ENCODE measurements around the gene COL23A1. TPM values are rescaled to one million over a fixed set of nuclear protein-coding genes. Genes with fewer than 3 reads are reported as not detected.

Gene COL23A1
- total and polyA plus RNA-seq, 2 experiments from 2014 or later, result 4.8 to 8.2 TPM

- Histone ChIP-seq H3F3A (replicated peaks; ENCODE audit: low read depth) (no peaks in the 10 kb centered on the region), H2AFZ (no peak overlapping the region), H4K20me1 (replicated peaks; ENCODE audit: insufficient read depth) (no peaks in the 10 kb centered on the region), H3K79me2 (replicated peaks; ENCODE audit: insufficient read depth) (no peaks in the 10 kb centered on the region), H3K27me3 (ENCODE audit: insufficient read depth) (no peaks in the 10 kb centered on the region), H3K4me1 (ENCODE audit: insufficient read depth) (peaks cover 15% of the 10 kb centered on the region), H3K36me3 (ENCODE audit: insufficient read depth) (no peaks in the 10 kb centered on the region), H3K27ac (ENCODE audit: low read depth) (no peak overlapping the region), H3K9me2 (ENCODE audit: insufficient read depth) (no peaks in the 10 kb centered on the region), H3K4me3 (no peak overlapping the region), H3K4me2 (no peak overlapping the region)
- no peak for TF ChIP-seq STAT1 (IDR thresholded peaks at IDR 0.05; ENCODE audit: unreplicated experiment)
- Mint-ChIP-seq H3K27me3 (ENCODE audit: insufficient read depth, low read depth, poor library complexity) (peaks cover 5% of the 10 kb centered on the region), H3K36me3 (ENCODE audit: low read depth) (no peaks in the 10 kb centered on the region), H3K4me1 (peaks cover 23% of the 10 kb centered on the region), H3K4me3 (no peak overlapping the region), H3K27ac (no peak overlapping the region), H3K9me3 (no peaks in the 10 kb centered on the region)
- ATAC-seq, result no peak
- DNase-seq (ENCODE audit: low spot score), result no peak
Observed at GRCh38 chr5:178530526-178530925, 59.7 kb downstream of the COL23A1 start.

- no peak overlapping the region for H3K27ac Mint-ChIP-seq
- no peaks in the 10 kb centered on the region for H3K9me3 Mint-ChIP-seq
- H3K36me3 ChIP-seq (ENCODE audit: insufficient read depth), result no peaks in the 10 kb centered on the region
- DNase-seq (ENCODE audit: low spot score) (no peak), ATAC-seq (no peak)
- no peak overlapping the region for H2AFZ ChIP-seq
- no peaks in the 10 kb centered on the region for H3K36me3 Mint-ChIP-seq (ENCODE audit: low read depth)
- no peaks in the 10 kb centered on the region for H4K20me1 ChIP-seq (replicated peaks; ENCODE audit: insufficient read depth)
- no peak overlapping the region for H3K4me3 Mint-ChIP-seq
- H3K9me2 ChIP-seq (ENCODE audit: insufficient read depth), result no peaks in the 10 kb centered on the region
- H3F3A ChIP-seq (replicated peaks; ENCODE audit: low read depth), result no peaks in the 10 kb centered on the region
- H3K4me2 ChIP-seq, result no peak overlapping the region
- H3K27me3 ChIP-seq (ENCODE audit: insufficient read depth), result no peaks in the 10 kb centered on the region
- H3K79me2 ChIP-seq (replicated peaks; ENCODE audit: insufficient read depth), result no peaks in the 10 kb centered on the region
- H3K4me1 ChIP-seq (ENCODE audit: insufficient read depth), result peaks cover 15% of the 10 kb centered on the region
- peaks cover 5% of the 10 kb centered on the region for H3K27me3 Mint-ChIP-seq (ENCODE audit: insufficient read depth, low read depth, poor library complexity)
- peaks cover 23% of the 10 kb centered on the region for H3K4me1 Mint-ChIP-seq
- H3K4me3 ChIP-seq, result no peak overlapping the region
- H3K27ac ChIP-seq (ENCODE audit: low read depth), result no peak overlapping the region
- TF ChIP-seq ZNF331 (CRISPR knock-in tag; IDR thresholded peaks at IDR 0.05; ENCODE audit: low read depth), result no peak
- TF ChIP-seq ZNF114 (CRISPR knock-in tag; IDR thresholded peaks at IDR 0.05), result no peak
- no peak for TF ChIP-seq CTCF (conservative IDR thresholded peaks at IDR 0.05; ENCODE audit: low read depth in 2 of 2)
- no peak for TF ChIP-seq EZH2phosphoT487 (IDR thresholded peaks at IDR 0.05; ENCODE audit: unreplicated experiment)
- TF ChIP-seq CREB1 (CRISPR knock-in tag; IDR thresholded peaks at IDR 0.05; ENCODE audit: low read depth), result no peak
- TF ChIP-seq ZNF462 (CRISPR knock-in tag; IDR thresholded peaks at IDR 0.05), result no peak
- no peak for TF ChIP-seq ETS1 (IDR thresholded peaks at IDR 0.05)
- no peak for TF ChIP-seq JUNB (IDR thresholded peaks at IDR 0.05; ENCODE audit: unreplicated experiment)
- TF ChIP-seq POLR2AphosphoS5 (IDR thresholded peaks at IDR 0.05; ENCODE audit: low read depth), result no peak
Observed at GRCh38 chr5:178529080-178529479, 61.1 kb downstream of the COL23A1 start.

Data from GM23338 (cell line).